M059J (cell line): Measurements from ENCODE around the gene F5. TPM values are rescaled to one million over a fixed set of nuclear protein-coding genes. Genes with fewer than 3 reads are reported as not detected.
"Not testable (repeated sequence)": the region's sequence is repeated elsewhere in the genome, so short reads cannot be mapped to it uniquely, and the experiment has no call there.

Source experiments
- DNase-seq: peaks from one replicate; pipeline ENCODE4 v3.0.0-alpha.2; 2012; ENCODE audit warnings: low read depth
- total RNA-seq: library from RNA; depleted of rRNA; stranded (reverse); fragments of >200 nt; shearing (Covaris generic); gene quantifications from 2 replicates; pipeline ENCODE4 v1.2.3, GENCODE V29; 2014

The F5 gene
- total RNA-seq, 1 experiment from 2014 or later = not detected

DNA sequence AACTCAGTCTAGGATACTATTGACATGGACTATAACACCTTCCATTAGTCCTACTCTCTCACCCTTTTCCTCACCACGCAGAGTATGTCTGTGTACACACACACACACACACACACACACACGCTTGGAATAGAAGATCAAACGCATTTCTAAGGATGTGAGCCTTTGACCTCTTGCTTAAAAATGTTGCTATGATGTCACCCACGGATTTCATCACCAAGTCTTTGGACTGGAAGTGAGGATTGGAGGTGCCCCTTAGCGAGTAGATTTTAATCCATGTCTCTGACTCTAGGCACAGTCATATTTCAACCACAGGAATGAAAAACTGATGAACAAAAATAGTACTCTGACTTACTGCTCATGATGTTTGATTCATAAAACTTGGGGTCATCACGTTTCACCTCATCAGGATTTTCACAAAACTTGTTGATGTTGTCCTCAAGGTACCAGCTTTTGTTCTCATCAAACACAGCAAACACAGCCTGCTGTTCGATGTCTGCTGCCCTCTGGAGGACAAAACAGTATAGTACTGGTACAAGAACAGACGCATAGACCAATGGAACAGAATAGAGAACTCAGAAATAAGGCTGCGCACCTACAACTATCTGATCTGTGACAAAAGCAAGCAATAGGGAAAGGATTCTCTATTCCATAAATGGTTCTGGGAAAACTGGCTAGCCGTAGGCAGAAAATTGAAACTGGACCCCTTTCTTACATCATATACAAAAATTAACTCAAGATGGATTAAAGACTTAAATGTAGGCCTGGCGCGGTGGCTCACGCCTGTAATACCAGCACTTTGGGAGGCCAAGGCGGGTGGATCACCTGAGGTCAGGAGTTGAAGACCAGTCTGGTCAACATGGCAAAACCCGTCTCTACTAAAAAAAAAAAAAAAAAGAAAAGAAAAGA is 39.9 kb downstream of the F5 start:
- peak; percentile 76 for DNase-seq

DNA sequence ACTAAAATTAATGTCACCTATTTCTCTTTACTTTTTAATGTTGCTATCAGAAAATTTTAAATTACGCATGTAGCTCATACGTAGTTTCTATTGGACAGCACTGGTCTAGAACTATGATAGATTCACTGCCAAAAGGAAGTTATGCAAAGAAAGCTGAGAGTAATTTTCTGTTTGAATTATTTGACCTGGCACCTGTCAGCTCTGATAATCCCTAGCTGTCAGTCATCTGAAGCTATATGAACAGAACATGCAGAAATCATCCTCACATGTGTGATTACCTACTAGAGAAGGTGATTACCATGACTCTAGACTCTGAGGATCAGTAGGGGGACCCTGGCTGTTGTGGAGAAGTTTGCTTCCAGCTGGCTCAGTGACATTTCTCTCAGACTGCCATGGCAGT is 40.8 kb downstream of the F5 start:
- no peak for DNase-seq

DNA sequence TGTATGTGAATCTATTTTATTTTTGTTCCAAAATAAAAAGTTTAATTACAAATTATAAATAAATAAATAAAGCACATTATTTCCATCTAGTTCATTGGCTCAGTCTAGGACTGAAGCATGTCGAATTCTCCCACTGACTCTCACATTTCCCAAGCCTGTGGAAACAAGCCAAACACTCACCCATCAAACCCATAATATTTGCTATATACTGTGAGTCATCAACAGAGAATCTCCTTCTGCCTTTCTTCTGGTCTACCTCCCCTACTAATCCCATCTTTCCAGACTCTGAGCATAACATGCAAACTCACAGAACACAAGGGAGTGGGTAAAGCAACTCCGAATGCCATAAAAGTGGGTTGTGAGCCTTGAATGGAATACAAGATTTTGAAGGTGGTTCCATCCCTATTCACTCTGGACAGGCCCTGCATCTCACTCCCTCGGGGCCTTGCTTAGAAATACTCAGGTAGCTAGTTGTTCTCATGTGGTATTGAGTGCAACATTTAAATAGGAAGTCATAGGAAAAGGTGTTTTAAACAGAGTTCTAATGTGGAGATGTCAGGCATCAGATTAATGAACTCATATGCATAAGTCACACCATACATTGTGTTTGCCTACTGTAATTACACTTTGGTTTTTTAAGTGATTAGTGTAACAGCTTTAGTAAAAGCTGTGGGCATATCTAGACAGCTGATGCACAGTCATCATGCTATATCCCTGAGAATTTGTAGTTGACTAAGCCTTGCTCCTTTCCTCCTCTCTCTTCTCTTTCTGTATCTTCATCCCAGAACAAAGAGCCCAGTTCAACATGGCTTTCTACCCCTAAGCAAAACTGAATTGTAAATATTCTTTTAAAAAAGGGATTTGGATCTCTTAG is 47.0 kb downstream of the F5 start:
- peak; percentile 95 for DNase-seq

DNA sequence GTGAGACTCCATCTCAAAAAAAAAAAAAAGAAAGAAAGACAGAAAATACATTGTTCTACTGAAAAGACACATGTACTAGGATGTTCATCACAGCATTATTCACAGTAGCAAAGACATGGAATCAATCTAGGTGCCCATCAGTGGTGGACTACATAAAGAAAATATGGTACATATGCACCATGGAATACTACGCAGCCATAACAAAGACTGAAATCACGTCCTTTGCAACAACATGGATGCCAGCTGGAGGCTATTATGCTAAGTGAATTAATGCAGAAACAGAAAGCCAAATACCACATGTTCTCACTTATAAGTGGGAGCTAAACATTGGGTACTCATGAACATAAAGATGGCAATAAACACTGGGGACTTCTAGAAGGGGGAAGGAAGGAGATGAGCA is 51.6 kb downstream of the F5 start:
- no peak for DNase-seq

DNA sequence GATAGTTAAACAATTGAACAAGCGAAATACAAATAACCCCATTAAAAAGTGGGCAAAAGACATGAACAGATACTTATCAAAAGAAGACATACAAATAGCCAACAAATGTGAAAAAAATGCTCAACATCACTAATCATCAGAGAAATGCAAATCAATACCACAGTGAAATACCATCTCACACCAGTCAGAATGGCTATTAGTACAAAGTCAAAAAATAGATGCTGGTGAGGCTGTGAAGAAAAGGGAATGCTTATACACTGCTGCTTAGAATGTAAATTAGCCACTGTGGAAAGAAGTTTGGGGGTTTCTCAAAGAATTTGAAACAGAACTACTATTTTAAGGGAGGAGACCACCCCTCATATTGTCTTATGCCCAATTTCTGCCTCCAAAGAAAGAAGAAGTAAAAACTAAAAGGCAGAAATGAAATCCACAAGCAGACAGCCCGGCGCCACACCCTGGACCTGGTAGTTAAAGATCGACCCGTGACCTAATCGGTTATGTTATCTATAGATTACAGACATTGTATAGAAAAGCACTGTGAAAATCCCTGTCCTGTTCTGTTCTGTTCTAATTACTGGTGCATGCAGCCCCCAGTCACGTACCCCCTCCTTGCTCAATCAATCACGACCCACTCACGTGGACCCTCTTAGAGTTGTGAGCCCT is 52.6 kb downstream of the F5 start:
- DNase-seq = not testable (repeated sequence)

DNA sequence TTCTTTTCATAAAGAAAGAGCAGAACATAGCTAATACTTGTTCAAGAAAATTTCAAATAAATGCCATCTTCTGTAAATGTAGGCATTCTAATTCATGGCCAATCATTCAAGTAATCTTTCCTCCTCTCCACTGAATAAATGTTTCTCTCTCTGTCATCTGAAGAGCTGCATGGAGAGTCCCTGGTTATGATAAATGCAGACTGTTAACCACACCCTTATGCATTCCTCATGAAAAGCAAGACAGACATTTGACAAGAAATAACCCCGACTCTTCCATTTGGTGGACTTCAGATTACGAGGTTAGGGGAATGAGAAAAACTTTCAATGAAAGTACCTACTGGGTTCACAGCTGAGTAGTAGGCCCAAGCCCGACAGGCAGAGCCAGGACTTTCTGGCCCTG is 55.8 kb downstream of the F5 start:
- no peak for DNase-seq

DNA sequence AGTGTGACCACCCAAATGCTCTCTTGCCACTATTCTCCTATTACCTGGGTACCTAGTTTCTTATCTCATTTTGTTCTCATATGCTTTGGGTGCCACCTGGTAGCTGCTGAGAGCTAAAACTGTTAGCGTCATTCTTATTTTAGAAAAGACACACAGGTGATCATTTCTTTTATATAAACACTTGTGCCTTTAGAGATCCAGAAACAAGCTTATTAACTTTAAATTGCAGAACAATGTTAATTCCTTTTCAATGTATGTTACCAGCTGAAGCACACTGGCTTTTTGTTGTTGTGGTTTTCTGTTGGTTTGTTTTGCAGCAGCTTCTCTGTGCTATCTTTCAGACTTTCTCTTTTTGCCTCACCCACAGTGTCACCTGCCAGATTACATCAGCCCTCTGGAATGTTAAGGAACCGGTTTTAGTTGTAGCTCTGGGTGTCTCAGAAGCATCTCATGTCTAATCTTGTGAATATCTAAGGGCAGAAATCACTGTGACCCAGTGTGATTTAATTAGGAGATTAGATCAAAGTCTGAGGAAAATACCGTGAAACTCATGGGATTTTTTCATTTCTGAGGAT is 57.1 kb downstream of the F5 start:
- peak; percentile 57 for DNase-seq

DNA sequence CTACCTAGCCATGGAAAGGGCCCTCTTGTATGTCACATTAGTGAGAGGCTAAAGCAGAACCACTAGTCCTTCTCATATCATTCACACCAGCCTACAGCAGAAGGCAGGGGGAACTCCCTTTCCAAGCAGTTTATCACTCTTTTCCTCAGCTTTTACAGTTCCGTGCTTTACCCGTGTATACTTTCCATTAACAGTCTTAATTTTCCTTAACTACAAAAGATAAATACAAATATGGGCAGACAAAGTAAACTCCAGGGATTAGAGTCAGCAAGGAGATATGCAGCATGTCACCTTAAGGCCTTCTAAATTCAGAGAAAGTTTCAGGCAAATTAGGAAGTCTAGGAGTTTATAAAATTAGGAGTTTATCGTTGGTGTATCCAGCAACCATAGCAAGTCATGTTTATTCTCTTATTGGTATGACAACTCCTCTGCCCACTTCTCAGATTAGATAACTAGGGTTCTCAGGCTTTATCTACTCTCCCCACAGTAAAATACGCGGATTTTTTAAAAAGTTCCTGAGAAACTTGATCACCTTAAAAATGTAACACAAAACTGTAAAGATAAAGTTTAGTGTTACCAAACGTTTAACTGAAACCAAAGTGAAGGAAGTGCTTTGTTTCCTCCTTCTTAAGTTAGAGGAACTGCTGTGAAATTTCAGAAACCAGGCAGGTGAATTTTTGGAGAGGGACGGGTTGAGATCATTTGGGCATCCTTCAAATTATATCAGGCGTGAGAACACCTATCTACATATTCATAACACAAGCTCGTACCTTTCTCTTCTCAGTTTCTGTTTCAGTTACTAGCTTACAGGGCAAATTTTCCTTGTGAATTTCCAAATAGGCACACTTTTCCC is 57.8 kb downstream of the F5 start:
- DNase-seq = no peak

DNA sequence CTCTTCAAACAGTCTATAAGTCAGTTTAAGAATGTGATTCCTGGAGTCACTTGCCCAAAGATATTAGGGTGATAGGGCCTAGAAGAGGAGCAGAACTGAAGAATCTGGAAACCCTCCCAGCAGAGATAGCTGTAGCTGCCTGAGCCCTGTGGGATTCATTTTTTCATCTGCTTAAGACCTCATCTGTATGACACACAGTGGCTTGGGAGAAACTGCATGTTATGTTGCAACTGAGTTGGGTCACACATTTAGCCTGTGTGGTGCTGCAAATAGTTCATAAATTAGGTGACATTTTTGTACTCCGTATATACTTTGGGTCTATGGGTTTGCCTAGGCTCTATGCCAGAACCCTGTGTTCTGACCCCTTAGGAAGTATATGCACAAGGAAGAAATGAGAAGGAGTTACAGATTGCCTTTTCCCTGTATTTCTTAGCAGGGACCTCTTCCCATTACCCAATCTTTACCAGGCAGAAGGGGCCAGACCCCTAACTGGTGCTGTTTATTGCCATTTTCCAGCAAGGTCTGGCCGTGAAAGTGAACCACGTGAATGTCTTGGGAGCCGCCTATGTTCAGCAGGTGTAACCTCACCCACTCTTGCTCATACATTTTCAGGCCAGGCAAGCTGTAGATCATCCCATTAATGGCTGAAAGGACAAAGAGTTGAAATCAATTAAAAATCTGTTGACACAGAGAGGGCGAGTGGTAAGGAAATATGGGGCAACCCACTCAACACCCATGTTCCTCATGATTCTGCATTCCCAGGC is 58.6 kb downstream of the F5 start:
- no peak for DNase-seq

DNA sequence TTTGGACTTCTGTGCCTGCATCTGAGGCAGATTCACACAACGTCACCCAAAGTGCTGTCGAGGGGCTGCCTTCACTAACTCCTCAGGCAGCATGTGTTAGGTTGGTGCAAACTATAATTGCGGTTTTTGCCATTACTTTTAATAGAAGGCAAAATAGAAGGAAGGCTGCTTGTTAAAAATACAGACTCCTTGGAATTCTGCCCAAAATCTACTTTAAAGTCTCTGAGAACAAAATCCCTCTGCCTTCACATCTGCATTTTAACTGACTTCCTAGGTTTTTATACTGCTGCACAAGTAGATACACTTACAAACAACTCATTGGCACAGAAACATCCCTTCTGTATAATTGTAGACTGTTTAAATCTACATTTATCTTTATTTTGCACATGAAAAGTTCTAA is 59.3 kb downstream of the F5 start:
- no peak for DNase-seq

DNA sequence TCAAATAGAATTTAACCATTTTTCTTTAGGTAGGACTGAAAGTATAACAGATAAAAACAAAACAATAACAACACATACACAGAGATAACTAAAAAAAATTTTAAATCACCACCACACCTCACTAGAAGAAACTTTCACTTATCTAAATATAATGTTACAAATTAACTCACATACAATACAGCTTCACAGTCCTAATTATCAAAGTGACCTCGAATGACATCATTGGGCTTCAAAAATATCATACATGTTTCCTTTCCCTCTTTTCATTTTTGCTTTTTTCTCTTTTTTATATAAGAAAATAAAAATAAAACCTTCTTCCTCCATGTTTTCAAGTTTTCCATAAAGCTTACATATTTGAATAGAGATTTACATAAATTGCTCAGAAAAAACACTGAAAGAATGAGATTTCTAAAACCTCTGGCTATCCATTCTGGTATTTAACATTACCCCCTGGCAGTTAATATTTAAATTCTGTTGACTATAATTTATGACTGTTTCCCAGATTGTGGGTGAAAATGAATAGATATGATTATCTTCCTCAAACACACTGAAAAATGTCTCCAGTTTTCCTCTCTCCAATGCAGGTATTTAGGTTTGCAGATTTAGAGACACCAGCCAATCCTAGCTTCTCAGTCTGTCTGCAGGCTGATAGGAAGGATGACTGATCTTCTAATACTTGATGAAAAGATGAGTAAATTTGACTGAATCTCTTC is 60.0 kb downstream of the F5 start:
- DNase-seq = no peak

DNA sequence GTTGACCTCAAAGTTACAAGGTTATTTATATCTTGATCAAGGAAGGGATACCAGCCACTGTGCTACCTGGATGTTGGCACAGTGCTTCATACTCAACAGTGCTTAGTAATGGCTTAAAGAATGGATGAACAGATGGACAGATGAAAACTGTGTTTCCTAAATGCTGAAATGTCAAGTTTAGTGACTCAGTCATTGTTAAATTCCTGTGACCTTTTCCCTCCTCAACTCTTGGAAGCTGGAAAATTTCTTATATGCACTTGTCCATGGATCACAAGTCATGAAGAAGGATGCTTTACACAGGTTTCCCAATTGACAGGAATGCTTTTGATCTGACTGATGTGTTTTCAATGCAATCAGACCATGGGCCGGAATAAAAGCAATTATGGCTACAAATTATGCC is 60.9 kb downstream of the F5 start:
- no peak for DNase-seq

DNA sequence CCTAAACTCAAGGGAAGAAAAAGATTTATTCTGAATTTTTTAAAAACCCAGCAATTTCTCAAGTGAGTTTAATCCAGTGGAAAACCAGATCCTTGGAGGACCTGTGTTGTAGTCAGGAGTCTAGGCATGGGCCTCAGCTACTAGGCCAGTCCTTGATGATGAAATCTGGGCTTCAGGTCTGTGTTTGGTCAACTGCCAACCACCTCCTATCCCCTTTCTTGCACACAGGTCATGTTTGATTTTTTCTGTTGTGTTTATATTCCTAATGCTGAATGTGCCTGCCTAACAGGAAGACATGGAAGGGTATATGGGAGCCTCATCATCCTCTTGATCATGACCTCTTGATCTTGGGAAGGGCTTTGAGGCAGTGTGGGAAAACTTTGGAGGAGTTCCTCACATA is 62.4 kb downstream of the F5 start:
- DNase-seq = no peak

DNA sequence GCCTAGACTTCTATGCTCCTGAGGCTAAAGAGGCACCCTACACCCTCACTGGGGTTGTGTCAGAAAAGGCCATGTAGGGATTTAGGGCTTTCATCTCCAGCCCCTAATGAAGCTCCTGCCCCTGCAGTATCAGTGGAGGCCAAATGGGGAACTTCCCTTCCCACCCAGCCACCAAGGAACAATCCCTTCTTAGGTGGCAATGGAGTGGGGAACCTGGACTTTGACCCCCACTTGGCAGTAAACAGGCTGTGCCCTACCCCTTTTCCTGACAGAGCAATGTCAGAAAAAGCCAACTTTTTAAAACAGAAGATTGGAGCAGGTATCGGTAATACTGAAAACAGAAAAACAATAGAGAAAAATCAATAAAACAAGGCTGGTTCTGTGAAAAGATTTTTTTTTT is 65.1 kb downstream of the F5 start:
- no peak for DNase-seq

DNA sequence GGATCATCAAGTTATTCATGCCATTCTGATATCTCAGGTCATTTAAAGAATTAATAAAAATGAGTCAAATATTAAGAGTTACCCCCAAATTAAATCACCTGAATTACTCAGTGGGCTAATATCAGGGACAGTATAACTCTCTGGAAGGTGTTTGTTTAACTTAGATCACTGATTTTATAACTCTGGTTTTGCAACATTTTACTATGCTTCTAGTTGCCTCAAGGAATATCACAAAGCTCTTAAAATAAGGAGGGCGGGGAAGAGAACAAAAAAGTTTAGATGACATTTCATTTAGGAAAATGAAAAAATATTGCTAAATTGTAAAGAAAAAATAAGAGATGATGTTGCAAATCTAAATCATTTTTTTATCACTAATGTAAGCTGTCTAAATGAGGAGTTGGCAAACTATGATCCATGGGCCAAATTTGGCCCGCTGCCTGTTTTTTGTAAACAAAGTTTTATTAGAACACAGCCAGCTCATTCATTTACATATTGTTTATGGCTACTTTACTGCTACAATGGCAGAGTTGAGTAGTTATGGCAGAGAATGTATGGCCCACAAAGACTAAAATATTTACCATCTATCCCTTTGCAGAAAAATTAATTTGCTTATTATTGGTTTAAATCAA is 68.6 kb downstream of the F5 start:
- DNase-seq = peak; percentile 41

DNA sequence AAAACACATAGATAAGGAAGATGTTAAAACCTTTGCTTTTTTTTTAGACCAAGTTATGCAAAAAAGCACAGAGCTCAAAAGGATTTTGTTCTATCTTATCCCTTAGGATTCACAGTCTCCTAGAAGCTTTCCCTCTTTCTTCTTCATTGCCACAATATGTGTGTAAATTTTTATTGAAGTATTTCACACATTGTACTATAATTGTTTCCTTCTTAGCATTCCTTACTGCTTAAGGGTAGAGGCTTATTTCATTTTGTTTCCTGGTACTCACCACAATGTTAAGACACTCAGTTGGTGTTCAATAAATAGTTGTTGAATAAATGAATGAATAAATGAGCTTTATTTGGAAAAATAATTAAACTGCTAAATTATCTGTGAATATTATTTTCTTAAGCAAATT is 70.6 kb downstream of the F5 start:
- DNase-seq = no peak

DNA sequence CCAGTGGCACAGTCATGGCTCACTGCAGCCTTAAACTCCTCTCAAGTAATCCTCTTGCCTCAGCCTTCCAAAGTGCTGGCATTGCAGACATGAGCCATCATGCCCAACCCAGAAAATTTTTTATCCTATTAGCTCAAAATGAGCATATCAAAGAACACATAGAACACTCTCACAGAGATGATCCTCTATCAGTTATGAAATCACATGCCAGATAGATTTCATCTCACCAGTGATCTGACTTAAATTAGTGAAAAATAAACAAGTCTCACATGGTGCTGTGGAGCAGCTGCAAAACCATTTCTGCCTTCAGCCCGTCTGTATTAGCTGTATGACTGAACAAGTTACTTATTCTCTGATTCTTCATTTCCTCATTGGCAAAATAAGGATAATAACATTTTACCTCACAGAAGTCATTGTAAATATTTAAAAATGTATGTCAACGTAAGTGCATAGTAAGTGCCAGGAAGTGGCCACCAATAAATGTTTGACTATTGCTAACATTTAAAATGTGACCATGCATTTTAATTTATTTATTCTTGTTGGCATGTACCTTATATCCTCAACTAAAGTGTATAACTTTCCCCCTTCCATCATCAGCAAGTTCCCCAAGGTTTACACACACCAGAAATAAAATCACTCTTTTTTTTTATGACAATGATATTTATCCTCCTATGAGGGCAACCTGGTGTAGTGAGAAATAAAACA is 71.6 kb downstream of the F5 start:
- no peak for DNase-seq

DNA sequence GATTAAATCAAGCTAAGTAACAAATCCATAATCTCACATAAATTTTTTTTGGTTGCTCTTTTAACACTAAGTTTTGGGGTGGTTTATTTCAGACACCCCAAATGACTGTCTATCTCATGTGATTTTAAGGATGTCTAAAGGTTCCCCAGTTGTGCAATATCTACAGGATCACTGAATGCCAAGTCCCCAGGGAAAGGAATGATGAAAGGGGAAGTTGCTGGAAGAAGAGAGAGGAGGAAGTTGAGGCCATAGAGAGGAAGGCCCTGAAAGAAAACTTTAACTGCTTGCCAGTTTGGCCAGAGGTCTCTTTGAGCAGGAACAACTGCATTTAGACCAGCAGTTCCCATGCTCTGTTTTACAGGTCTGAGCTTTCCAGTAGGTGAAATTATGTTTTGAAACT is 73.1 kb downstream of the F5 start:
- no peak for DNase-seq
